OCI-LY7 (cell line): ENCODE measurements around the gene GNAS-AS1.

ENCODE experiments used
- CTCF ChIP-seq: fragments of 200-600 bp; sonication (generic); conservative IDR thresholded peaks from 2 replicates; pipeline ENCODE4 v1.5.1; 2014; ENCODE audit warnings: mild to moderate bottlenecking, antibody characterized with exemption, low read length, moderate library complexity, mixed read lengths
- EZH2phosphoT487 ChIP-seq: fragments of 200-600 bp; sonication (generic); IDR thresholded peaks from 2 replicates; pipeline ENCODE4 v1.6.1; 2018; ENCODE audit warnings: low read depth, borderline replicate concordance, mild to moderate bottlenecking, mixed run types, antibody characterized with exemption, low read length, moderate library complexity, mixed read lengths

DNA sequence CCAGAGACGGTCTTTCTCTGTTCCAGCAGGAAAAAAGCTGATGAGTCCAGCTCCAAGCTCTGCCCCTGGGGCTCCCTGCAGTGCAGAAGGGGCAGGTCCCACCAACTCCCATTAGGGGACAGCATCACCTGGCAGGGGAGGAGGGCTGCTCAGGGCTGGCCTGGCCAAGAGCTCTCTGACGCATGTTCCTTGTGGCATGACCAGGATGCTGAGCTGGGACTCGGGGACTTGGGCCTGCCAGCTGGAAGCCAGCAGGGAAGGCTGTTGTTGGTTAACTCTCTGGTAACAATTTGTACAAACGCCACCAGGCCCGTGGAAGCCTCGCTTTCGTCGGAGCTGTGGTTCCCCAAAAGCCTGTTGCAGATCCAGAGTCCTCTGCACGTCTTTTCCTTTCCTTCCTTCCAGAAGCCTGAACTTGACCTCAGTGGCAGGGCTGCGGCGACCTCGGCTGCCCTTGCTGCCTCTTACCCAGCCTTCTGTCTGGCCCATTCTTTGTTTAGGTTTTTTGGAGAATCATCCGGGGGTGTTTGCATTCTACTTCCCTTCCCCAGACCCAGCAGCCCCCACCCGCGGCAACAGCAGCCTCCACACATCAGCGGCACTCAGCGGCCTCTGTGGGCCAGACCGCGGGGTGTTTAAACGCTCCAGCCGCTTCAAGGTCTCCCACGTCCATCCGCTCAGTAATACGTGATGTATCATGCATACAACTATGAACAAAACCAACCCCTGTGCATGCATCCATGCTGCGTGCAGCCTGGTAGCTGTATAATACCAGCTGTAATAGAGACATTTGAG lies 63.3 kb downstream of the GNAS-AS1 start:
- no peak for TF ChIP-seq CTCF
- no peak for TF ChIP-seq EZH2phosphoT487
